ENCODE results near the gene LSM14A.
"Not testable (repeated sequence)": the region's sequence is repeated elsewhere in the genome, so short reads cannot be mapped to it uniquely, and the experiment has no call there.

The LSM14A gene

DNA sequence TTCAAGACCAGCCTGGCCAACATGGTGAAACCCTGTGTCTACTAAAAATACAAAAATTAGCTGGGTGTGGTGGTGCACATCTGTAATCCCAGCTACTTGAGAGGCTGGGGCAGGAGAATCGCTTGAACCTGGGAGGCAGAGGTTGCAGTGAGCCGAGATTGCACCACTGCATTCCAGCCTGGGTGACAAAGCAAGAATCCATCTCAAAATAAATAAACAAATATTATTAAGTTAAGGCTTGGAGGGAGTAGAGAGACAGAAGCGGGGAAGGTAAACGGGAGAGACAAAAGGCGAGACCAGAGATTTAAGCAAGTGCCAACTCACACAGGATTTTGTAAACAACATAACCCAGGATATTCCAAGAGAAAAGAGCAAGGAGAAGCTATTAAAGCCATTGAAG is 12.8 kb upstream of the LSM14A start:
- not testable (repeated sequence) for FAIRE-seq

DNA sequence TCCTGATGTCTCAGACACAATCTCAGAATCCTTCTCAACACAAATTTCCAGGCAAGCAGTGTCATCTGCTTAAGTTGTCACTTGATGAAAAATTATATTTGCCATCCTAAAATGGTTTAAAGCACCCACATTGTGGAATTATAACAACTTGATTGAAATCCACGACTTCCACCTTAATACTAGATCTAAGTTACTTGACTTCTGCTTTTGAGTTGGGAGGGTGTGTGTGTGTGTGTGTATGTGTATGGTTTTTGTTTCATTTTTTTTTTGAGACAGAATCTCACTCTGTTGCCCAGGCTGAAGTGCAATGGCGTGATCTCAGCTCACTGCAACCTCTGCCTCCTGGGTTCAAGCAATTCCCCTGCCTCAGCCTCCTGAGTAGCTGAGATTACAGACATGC is 10.4 kb upstream of the LSM14A start:
- FAIRE-seq = not testable (repeated sequence)

DNA sequence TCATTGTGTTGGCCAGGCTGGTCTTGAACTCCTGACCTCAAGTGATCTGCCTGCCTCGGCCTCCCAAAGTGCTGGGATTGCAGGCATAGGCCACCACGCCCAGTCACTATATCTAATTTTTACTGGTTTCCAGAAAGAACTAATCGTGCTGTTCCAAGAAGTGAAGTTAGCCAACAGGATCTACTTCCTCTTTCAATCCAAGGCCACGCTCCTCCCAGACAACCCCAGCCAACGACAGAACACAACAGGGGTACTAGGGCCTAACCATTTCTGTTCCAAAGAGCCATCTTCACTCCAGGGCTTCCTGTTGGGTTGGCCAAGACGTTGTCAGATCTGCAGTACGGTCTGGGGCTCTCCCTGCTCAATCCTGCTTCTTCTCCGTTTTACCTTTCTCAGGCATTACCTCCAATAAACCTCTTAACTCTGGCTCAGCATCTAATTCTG is 7.0 kb upstream of the LSM14A start:
- no peak for FAIRE-seq

DNA sequence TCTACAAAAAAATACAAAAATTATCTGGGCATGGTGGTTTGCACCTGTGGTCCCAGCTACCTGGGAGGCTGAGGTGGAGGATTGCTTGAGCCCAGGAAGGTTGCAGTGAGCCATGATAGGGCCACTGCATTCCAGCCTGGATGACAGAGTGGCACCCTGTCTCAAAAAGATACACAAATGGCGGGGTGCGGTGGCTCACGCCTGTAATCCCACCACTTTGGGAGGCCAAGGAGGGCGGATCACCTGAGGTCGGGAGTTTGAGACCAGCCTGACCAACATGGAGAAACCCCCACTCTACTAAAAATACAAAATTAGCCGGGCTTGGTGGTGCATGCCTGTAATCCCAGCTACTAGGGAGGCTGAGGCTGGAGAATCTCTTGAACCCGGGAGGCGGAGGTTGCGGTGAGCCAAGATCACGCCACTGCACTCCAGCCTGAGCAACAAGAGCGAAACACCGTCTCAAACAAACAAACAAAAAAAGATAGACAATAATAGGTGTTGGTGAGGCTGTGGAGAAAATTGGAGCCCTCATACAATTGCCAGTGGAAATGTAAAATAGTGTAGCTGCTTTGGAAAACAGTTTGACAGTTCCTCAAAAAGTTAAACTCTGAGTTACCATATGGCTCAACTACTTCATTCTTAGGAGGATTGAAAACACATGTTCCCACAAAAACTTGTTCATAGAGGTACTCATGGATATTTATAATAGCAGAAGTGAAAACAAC is 2.7 kb upstream of the LSM14A start:
- FAIRE-seq = not testable (repeated sequence)

DNA sequence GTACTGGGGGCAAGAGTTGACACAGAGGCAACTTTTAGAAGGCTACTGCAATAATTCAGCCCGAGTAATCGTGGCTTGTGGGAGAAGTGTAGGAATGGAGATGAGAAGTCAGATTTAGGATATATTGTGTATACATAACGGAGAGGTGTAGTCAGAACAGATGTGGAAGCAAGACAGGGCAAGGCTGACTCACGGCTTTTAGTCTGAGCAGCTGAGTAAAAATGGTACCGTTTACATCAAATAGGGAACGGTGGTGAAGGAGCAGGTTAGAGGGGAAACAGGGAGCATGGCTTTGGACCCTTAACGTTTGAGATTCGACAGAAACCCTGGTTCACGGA is 796 bp upstream of the LSM14A start:
- no peak for FAIRE-seq

DNA sequence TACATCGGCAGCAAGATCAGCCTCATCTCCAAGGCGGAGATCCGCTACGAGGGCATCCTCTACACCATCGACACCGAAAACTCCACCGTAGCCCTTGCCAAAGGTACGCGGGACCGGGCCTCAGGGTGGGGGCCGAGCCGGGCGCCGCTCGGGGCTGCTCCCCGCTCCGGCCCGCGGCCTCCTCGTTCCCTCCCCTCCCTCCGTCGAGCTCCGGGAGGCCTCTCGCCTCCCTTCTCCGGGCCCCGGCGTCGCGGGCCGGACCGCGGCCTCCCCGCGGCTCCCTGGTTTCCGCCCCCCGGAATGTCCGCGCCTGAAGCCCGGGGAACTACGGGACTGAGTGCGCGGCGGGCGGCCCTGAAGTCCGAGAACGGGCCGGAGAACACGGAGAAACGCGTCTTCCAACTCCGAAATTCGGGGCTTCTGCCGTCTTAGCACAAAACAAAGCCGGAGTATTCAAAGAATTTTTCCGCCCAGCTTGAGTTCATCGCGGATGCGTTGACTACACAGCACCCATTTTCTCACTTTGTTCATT is 423 bp downstream of the LSM14A start:
- FAIRE-seq = no peak

DNA sequence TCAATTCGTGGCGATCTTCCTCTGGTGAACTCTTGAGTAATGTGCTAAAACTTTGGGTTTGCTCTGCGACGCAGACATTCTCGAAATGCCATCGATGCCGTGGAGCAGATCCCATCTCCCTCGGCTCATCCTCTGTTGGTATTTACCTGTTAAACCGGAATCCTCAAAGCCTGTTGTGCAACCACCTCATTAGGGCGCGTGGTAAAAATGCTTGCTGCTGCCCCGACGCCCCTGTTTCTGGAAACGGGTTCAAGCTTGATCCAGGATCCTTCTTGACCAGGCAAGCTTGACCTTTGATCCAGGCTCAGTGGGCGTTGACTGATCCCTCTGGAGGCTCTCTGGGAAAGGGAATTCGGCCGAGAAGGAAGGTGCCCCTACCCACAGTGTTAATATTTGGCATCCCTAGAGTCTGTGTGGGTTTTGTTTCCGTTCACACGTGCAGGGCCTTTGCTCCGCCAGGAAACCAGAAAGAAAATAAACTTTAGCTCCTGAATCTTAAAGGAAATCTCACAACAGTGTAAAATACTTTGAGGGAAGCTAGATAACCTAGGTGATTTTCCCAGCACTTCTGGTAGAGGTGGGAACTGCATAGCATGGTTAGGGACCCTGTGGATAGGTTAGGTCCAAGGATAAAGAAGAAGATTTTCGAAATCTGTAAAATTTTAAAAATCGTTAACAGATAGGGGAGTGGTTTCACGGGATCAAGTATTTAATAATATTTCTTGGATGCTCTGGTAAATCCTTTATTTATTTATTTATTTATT is 1.1 kb downstream of the LSM14A start:
- FAIRE-seq = no peak

DNA sequence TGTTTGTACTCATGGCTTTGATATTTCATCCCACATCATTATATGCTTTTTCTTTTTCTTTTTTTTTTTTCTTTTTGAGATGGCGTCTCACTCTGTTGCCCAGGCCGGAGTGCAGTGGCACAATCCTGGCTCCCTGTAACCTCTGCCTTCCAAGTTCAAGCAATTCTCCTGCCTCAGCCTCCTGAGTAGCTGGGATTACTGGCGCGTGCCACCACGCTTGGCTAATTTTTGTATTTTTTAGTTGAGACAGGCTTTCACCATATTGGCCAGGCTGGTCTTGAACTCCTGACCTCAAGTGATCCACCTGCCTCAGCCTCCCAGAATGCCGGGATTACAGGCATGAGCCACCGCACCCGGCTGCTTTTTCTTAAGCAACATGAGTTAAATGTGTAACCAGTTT is 2.9 kb downstream of the LSM14A start:
- FAIRE-seq = not testable (repeated sequence)

DNA sequence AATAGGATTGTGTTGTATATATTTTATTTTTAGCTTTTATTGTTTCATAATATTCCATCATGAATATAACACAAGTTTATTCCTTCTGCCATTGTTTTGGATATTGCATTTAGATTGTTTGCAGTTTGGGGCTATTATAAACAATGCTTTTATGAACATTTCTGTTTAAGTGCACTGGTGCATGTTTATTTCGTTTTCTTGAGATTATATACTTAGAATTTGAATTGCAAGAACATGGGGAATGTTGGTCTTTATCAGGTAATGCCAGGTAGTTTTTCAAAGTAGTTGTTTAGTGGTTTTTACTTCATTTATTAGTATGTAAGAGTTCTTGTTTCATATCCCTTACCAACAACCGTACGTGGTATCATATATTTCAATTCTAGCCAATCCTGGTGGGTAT is 4.3 kb downstream of the LSM14A start:
- no peak for FAIRE-seq

DNA sequence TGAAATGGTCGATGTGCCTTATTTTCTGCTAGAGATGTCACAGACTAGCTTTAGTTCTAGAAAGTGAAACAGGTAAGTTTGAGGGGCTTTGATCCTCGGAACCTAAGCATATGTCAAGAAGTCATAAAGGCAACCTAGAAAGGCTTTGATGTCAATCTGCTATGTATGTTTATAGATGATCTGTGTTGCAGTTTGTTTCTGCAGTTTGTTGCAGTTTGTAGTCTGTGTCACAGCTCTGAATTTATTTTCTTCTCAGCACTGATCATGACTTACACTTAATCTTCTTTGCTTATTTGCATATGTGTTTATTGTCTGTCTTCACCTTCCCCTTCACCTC is 5.9 kb downstream of the LSM14A start:
- no peak for FAIRE-seq

DNA sequence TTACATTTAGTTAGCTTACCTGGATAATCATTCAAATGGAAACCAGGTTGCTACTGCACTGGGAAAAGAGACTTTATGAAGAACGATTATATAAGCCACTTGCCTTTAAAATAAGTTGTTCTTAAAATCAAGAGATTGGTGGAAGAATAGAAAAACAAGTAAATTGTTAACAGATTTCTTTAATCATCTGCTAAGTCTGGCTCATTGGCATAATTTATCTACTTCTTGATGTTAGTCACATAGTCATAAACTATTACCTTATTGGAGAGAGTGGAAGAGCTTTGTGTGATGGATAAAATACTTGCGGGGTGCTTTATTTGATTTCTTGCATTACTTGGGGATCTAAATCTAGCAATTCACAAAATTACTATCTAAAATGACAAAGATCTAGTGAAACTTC is 6.8 kb downstream of the LSM14A start:
- FAIRE-seq = no peak

DNA sequence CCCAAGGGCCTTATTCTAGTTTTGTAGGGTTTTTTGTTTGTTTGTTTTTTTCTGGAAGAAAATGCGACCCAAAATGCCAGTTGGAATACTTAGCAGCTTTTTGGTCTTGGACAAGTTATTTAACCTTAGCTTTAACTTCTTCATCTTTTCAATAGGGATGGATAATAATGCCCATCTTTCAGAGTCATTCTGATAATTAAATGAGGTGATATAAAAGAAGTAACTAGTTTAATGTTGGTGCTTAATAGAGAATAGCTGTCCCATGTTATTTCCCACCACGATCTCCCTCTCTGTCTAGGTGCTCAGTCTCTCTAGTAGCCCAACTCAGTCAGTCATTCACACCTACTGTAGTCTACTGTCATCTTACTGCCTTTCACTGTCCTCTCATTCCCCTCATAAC is 8.0 kb downstream of the LSM14A start:
- FAIRE-seq = no peak

DNA sequence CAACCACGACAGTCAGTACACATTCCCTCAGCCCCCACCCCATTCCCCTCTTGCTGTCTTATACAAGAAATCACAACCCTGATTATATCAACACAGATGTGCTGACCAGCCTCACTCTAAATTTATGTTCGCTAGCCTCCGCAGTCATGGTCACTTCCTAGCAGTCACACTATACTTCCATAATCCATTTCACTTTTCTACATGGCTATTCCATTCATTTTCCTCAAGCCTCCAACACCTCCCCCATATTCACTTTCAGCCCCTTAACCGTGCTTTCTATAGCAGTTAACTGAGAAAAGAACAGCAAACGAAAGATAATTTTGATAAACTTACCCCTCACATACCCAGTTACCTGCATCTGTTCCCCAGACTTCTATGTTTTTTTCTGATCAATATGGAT is 8.4 kb downstream of the LSM14A start:
- no peak for FAIRE-seq

DNA sequence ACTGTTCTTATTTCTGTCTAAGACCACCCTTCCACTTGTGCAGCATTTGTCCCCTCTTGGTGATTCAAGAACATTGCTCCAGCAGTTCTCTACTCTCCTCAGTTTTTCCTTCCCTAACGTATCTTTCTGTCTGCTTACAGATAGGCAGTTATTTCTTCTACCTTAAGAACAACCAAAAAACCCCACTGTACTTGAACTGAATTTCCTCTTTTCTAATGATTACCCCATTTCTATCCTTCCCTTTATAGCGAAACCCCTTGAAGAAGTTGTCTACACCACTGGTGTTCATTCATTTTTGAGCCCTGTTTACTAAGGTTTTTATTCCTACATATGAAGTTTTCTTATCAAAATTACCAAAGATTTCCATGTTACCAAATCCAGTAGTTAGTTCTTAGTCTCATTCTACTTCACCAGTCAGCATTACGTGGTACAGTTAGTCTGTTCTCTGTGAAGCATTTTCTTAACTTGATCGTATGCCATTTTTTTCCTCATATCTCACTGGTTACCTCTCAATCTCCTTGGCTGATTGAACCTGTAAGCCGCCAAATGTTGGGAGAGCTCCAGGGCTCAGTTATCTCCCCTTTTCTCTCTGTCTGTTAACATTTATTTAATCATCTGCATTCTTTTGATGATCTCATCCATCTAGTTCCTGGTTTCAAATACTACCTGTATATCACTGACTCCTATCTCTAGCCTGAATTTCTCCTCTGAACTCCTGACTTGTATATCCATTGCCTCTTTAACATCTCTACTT is 9.0 kb downstream of the LSM14A start:
- peak; percentile 30 for FAIRE-seq

DNA sequence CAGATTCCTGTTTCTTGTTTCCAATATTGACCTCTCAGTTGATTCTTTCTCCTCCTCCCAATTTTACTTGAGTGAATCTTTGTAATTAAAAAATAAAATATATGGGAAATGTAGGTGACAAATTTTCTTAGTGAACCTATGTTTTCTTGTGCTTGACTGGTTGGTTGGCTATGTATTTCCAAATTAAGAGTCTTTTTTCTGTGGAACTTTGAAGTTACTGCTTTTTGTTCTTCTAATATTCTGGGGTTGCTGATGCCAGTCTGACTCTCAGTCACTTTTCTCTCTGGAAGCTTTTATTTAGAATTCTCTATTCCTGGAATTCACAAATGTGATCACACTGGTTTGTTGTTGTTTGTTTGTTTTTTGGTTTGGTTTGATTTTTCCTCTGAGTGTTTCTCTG is 9.8 kb downstream of the LSM14A start:
- no peak for FAIRE-seq

DNA sequence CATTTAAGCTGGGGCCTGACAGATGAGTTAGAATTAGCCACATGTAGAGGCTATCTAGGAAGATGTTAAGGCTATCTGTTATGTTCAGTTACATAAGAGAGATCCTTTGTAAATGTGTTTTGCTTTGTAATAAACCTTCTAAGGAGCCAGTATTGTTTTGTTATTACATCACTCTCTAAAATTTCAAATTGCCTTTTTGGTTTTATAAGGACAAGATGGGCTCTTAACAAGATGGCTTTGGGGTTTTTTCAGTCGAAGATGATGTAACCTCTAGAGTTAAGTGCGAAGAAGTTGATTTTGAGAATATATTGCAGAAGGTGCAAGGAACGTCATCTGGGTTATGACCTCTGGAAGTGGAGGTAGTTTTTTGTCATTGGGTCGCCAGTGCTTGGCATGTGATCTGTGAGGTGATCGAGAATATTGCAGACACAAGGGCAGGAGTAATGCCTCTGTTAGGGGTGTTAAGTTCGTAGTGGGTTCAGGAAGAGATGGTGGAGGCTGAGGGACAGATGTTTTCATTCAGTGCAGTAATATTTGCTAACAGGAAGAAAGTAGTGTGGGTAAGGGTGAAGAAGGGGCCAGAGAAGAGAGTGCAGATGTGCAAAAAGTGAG is 12.7 kb downstream of the LSM14A start:
- peak; percentile 17 for FAIRE-seq

DNA sequence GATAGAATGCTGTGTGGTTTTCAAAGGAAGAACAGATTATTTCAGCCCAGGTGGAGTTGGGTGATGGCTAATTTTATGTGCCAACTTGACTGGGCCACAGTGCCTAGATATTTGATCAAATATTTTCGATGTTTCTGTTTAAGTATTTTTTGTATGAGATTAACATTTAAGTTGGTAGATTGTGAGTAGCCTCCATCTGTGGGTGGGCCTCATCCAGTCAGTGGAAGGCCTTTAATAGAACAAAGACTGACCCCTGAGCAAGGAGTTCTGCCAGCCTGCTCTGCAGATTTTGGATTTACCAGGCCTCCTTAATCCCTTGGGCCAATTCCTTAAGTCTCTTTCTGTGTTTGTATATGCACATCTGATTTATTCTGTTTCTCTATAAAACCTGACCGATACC is 13.9 kb downstream of the LSM14A start:
- no peak for FAIRE-seq

DNA sequence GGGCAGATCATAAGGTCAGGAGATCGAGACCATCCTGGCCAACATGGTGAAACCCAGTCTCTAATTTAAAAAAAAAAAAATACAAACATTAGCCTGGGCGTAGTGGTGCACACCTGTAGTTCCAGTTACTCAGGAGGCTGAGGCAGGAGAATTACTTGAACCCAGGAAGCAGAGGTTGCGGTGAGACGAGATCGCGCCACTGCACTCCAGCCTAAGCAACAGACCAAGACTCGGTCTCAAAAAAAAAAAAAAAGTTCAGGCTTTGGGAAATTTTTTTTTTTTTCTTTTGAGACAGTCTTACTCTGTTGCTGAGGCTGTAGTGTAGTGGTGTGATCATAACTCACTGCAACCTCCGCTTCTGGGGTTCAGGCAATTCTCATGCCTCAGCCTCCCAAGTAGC is 14.7 kb downstream of the LSM14A start:
- FAIRE-seq = no peak

DNA sequence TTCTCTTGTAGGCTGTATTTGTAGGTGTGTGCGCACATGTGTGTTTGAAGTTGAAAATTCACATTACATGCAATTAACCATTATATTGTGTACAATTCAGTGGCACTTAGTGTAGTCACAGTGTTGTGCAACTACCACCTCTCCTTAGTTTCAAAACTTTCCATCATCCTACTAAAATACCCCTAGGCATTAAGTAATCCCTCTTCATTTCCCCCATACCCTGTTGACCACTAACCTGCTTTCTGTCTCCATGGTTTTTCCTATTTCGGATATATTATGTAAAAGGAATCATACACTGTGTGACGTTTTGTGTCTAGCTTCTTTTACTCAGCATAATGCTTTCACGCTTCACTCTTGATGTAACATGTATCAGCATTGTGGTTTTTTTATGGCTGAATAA is 16.1 kb downstream of the LSM14A start:
- FAIRE-seq = no peak

DNA sequence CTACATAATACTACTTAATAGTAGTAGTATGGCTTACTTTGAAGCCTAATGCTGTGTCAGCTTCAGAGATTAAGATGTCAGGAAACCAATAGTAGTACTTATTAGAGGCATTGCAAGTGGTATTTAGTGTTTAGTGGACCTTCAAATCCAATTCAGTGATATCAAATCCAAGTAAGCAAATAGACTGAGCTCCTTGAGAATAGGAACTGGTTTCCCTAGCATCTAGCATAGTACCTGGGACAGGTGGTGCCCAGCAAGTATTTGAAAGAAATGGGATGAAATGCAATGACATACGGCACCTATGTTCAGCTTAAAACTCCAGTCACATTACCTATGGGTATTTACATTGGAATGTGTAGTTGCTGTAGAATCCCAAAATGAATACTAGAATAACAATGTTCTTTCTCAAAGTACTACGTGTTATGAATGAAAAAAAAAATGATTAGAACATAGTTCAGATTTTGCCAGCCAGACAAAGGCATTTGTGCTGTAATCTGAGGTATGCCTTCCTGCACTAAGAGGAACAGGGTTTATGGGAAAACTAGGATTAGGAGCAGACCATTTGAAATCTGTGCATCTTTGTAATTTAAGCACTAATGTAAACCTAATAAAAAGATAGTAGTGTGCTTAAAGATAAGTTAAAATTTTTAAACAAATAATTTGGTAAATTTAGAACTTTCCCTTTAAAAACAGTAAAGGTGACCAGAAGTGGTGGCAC is 17.1 kb downstream of the LSM14A start:
- no peak for FAIRE-seq

DNA sequence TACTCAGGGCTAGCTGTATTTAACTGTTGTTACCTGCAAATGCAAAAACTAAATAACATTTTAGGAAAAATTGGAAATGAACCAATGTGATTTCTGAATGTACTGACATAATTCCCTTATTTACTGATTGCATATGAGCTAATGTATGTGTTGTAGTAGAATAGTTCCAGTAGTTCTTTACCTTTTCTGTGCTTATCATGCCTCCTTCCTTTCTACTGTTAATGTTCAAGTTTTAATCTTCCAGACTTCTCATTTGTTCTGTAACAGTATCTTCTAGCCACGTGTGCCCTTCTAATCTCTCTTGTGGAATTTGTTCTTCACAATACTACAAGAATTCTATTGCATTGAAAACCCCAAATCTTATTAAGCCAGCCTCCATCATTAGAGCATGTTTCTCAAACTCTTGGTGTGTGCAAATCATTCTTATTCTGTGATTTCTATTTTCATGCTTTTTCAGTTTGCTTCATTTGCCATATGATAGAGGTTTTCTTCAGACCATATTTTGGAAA is 17.7 kb downstream of the LSM14A start:
- no peak for FAIRE-seq

DNA sequence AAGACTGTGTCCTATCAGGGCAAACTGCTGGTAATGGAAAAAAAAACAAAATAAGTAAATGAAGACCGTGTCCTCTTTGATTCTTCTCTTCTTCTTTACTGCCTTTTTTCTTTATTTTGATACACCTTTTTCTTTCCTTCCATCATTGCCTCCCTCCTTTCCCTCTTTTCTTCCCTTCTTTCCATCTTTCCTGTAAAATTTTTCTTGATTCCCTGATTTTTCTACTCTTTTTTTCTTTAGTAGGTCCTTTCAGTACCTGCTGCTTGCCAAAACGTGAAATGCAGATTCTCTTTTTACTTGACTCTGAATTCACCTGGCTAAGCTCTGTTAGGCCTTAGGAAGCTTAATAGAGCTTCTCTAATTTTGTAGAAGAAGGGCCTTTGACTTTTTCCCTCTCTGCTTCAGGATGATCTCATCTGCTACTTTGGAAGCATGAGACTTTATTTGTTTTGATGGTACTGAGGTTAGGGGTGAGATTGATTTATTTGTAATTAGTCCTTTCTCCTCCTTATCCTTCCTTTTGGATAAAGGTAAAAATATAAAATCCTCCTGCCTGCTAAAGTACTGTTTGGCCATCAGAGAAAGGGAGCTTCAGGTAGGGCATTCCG is 19.2 kb downstream of the LSM14A start:
- FAIRE-seq = peak; percentile 74
